HG02623 (cell line): ENCODE measurements around the gene KANK3.
"Not testable (repeated sequence)": the region's sequence is repeated elsewhere in the genome, so short reads cannot be mapped to it uniquely, and the experiment has no call there.

Experiments
- ATAC-seq: cut with Tn5 transposase; IDR thresholded peaks from one replicate; pipeline ENCODE4 v1.9.1; 2021; ENCODE audit warnings: moderate library complexity; ENCODE audit not compliant: unreplicated experiment

Gene KANK3

GRCh38 chr19:8320564-8321066 lies 22.4 kb downstream of the KANK3 start:
- no peak for ATAC-seq

DNA sequence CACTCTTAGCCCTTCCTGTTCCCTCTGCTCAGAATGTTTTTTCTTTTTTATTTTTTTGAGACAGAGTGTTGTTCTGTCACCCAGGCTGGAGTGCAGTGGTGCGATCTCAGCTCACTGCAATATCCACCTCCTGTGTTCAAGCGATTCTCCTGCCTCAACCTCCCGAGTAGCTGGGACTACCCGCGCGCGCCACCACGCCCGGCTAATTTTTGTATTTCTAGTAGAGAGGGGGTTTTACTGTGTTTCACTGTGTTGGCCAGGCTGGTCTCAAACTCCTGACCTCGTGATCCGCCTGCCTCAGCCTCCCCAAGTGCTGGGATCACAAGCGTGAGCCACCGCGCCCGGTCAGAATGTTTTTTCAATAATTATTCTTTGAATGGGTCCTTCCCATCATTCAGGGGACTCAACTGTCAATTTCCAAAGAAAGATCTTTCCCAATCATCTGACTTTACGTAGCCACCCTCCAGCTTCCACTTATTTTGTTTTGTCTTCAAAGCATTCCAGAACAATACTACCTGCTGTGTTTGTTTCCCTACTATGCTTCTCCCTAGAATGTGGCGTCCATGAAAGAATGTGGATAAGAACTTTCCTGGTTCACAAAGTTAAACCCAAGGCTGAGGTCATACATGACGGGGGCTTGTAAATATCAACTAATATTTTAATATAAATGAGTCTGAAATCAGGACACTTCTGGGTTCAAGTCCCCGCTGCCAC lies 23.1 kb downstream of the KANK3 start:
- no peak for ATAC-seq

DNA sequence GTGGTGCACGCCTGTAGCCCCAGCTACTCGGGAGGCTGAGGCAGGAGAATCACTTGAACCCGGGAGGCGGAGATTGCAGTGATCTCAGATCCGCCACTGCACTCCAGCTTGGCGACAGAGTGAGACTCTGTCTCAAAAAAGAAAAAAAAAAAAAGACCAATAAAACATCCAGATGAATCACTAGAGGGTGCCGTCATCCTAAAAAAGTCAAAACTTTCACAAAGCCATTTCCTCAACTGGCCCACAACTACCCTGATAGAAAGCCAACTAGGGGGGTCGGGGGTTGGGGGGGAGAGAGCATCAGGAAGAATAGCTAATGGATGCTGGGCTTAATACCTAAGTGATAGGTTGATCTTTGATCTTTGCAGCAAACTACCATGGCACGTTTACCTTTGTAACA lies 24.2 kb downstream of the KANK3 start:
- ATAC-seq, result not testable (repeated sequence)

DNA sequence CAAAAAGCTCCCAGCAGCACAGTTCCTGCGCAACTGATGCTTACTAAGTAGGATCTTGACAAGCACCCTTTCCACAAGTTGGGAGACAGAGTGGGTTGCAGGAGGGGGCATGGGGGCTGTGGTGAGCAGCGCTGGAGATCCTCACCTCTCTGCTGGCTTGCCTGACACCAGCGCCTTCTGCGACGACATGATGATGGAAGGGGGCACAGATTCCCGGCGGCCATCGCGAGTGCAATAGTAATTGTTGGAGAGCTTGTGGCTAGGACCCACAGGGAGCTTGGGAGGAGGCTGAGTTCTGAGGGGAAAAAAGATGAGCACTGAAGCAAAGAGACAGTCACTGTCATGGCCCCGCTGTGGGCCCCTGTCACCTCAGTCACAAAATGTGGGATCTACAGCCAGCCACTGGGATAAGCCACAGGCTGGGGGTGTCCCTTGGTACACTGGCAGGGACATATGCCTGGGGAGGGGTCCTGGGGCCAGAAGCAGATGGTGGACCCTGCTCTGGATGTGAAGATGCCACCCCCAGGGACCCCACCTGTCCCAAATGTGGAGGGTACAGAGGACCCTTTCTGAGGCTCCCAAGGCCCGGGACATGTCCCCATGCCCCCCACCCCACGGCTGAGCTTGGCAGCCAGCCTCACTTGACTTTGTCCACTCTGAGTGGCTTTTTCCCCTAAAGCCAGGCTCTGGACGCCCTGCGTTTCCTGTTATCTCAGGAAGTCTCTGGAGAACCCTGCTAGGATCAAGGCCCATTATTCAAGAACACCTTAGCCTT lies 26.5 kb downstream of the KANK3 start:
- no peak for ATAC-seq

GRCh38 chr19:8314981-8315640 lies 28.0 kb downstream of the KANK3 start:
- ATAC-seq, result not testable (repeated sequence)

- no peak for ATAC-seq
Observed at GRCh38 chr19:8311461-8312260, 31.4 kb downstream of the KANK3 start.

DNA sequence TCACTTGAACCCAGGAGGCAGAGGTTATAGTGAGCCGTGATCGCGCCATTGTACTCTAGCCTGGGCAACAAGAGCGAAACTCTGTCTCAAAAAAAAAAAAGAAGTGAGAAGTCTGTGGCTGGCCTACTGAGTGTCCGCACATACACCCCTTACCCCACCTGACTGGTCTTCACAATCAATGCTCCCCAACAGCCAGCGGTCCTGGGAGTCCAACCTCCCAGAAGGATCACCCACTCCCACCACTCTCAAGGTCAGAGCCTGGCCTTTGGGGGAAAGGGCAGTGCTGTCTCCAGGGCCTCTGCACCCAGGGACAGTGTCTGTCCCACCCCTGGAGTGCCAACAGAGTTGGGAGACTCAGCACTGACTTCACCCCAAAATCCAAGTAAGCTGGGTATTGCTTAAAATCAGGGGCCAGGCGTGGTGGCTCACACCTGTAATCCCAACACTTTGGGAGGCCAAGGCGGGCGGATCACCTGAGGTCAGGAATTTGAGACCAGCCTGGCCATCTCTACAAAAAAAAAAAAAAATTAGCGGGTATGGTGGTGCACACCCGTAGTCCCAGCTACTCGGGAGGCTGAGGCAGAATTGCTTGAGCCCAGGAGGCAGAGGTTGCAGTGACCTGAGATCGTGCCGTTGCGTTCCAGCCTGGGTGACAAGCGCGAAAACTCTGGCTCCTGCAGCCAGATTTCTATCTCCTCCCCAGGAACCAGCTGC lies 32.6 kb downstream of the KANK3 start:
- ATAC-seq, result no peak

DNA sequence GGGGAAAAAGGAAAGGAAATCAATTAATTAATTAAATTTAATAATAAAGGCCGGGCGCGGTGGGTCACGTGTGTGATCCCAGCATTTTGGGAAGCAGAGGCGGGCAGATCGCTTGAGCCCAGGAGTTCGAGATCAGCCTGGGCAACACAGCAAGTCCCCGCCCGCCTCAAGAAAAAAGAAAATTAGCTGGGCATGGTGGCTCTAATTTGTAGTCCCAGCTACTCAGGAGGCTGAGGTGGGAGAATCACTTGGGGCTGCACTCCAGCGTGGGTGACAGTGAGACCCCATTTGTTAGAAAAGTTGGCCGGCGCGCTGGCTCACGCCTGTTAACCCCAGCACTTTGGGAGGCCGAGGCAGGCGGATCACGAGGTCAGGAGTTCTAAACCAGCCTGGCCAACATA lies 34.2 kb downstream of the KANK3 start:
- ATAC-seq, result no peak

GRCh38 chr19:8307965-8308866 lies 34.8 kb downstream of the KANK3 start, which contains the start of gene CD320:
Gene CD320 (minus strand): TSS chr19:8308358. CDS start chr19:8308290, 68 bp downstream.
- ATAC-seq, result peak; percentile 75

DNA sequence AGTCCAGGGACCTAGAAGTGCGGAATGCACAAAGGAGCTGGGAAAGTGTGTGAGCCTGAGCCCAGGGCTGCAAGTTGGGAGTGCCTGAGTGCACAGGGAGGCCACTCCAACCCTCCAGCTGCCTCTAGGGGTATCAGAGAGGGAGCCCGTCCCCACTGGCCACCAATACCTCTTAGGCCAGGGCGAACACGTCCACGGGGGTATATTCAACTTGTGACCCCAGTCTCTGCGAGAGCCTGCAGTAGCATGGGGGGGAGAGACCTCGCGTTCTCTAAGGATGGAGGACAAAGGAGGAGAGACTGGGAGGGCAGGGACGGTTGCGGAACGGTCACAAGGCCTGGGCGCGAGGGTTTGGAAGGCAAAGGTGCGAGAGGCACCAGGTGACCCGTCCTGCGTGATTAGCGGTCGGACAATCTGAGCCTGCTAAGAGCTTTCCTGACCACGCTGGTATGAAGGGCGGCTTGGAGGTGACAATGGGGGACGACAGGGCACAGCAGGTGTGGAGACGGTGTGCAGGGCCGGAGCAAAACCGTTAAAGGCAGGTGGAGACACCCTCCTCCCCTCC lies 35.6 kb downstream of the KANK3 start:
- ATAC-seq, result no peak

DNA sequence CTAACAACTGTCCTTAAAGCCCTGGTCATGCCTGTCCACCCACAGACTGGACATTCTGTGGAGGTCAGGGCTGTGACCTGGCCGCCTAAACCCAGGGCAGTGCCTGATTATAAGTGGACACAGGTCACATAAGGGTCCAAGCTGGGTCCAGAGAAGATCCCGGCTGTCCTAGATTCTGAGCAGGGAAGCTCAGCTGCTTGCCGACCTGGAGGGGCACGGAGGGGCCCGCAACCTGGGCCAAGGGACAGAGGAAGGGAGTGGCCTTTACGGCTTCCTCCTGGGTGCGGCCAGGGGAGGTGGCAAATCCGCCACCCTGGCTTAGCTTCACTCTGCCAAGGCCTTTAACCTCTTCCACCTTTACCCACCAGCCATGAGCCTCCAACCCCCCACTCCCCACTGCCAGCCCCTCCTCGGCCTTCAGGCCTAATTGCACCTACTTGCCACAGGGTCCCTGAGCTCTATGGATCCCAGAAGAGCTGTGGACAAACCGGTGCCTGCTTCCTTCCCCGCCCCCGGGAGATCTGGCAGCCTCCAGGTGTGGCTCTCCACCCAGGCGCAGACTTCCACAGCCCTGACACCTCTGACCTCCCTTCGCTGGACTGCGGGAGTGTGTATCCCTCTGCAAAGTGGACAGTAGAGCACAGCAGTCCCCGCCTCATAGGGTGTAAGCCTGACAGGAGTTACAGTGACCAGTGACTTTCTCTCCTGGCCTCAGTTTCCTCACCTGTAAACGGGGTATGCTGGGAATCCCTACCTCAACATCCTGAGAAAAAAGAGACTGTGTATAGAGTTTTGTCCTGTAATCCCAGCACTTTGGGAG lies 36.6 kb downstream of the KANK3 start:
- ATAC-seq, result no peak

- no peak for ATAC-seq
Observed at GRCh38 chr19:8305798-8306197, 37.3 kb downstream of the KANK3 start.

DNA sequence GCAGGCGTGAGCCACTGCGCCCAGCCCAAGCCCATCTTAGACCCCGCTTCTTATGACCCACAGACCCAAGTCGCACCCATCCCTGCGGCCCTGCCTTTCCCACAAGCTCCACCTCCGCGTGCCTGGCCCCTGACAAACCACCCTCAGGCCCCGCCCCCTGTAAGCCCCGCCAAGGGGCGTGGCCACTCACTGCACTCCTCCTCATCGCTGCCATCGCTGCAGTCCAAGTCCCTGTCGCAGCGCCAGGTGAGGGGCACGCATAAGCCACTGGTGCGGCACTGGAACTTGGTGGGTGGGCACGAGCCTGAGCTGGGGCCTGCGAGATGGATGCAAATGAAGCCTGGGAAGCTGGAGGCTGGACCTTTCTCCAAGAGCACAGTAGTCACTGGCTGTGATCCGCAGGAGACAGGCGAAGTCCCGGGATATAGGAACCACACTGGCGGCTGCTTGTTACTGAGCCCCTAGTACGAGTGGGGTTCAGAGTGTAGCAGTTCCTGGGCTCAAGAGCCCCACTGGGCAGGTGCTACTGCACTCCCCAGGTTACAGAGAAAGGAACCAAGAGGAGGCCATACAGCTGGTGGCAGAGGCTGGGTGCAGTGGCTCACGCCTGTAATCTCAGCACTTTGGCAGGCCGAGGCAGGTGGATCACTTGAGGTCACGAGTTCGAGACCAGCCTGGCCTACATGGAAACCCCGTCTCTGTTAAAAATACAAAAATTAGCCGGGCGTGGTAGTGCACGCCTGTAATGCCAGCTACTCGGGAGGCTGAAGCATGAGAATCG lies 38.0 kb downstream of the KANK3 start:
- ATAC-seq, result no peak

- no peak for ATAC-seq
Observed at GRCh38 chr19:8302734-8303133, 40.3 kb downstream of the KANK3 start.

- no peak for ATAC-seq
Observed at GRCh38 chr19:8302357-8302691, 40.7 kb downstream of the KANK3 start.

DNA sequence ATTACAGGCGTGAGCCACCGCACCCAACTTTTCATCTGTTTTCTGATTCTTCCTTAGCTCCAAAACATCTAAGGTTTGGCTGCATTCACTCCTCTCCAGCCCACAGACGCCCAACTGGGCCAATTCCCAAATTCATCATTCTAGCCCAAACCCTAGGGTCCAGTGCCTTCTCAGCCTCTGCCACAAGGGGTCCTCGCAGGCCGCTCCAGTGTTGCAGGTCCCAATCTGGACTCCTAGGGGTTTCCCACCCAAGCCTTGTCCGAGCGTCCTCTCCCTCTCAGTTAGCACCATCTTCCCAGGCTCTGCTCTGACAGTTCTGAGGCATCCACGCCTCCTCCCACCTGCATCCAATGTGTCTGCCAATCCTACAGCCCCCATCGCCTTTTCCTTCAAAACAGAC lies 51.7 kb downstream of the KANK3 start:
- not testable (repeated sequence) for ATAC-seq

GRCh38 chr19:8276508-8276907 lies 66.6 kb downstream of the KANK3 start:
- not testable (repeated sequence) for ATAC-seq
